GM12874 (cell line): ENCODE results near the gene UGT1A10.
A peak's percentile ranks its signal among the peaks of the same experiment; 100 is the strongest.

Experiments
- TF ChIP-seq, protein P1 (sequence below): IDR thresholded peaks from 2 replicates; pipeline ENCODE4 v1.5.1; 2011; ENCODE audit warnings: low read depth, mild to moderate bottlenecking, control low read depth, low read length, moderate library complexity; ENCODE audit not compliant: insufficient read depth

The UGT1A10 gene

DNA sequence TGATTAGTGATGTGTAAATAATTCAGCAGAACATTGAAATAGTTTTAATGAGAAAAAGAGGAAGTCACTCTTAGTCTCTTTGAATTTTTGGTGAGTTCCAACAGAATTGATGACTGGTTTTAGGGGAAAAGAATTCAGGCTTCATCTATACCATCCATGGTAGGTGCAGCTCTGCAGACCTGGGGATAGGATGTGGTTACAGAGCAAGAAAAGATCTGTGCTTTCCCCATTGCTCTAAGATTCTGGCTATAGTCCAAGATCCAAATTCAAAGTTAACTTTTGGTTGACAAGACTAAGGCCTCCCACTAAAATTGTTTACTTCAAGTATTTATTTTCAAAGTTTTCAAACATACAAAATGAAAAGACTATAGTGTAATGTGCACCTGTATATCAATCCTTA, 3.6 kb downstream of the UGT1A10 start:
- TF ChIP-seq, protein P1, sequence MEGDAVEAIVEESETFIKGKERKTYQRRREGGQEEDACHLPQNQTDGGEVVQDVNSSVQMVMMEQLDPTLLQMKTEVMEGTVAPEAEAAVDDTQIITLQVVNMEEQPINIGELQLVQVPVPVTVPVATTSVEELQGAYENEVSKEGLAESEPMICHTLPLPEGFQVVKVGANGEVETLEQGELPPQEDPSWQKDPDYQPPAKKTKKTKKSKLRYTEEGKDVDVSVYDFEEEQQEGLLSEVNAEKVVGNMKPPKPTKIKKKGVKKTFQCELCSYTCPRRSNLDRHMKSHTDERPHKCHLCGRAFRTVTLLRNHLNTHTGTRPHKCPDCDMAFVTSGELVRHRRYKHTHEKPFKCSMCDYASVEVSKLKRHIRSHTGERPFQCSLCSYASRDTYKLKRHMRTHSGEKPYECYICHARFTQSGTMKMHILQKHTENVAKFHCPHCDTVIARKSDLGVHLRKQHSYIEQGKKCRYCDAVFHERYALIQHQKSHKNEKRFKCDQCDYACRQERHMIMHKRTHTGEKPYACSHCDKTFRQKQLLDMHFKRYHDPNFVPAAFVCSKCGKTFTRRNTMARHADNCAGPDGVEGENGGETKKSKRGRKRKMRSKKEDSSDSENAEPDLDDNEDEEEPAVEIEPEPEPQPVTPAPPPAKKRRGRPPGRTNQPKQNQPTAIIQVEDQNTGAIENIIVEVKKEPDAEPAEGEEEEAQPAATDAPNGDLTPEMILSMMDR: no peak

DNA sequence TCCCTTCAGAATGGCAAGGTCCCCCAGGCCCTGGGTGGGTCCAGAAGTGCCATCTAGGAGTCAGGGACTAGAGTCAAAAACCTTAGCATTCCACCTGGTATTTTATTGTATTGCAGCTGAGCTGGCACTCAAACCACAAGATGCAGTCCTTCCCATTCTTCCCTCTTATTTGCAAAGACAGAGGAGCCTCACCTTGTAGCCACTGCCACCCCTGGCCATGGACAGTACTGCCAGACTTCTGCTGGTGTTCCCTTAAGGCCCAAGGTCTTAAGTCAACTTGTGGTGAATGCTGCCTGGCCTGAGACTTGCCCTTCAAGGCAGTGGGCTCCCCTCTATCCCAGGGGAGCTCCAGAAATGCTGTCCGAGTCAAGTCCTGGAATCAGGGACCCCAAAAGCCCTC, 6.9 kb downstream of the UGT1A10 start:
- TF ChIP-seq, protein P1: peak; percentile 23; the same call in 1 of the 2 replicates

DNA sequence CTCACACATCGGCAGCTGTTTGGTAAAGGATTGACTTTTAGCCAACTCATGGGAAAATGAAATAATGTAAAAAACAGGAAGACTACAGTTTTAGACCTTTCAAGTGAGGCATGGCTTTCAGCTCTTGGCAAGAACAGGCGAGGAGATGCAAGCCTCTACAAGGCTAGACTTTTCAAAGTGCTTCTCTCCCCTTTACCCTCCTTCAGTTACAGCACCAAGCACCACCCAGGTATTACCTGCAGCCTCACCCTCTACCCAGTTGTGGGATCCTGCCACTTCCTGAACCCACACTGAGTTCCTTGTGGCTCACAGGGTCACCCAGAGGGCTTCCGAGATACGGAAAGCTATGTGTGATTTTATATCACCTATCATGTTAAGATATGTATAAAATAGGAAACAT, 14.7 kb downstream of the UGT1A10 start:
- TF ChIP-seq, protein P1: no peak

DNA sequence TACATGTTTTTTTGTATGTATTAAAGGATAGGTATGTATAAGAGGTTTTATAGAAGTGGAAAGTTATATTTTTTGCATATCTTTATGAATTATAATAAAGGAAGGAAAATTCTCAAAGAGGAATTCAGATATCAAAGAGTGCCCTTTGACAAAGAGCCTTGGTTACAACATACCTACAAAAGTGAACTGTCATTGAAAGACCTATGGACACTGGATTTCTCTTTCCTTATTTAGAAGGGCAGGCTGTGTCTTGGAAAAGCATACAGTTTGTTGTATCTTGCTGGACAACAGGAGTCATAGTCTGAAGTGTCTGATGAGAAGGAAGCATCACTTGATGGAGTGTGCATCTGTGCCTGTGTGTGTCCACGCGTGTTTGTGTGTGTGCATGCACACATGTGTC, 15.2 kb downstream of the UGT1A10 start:
- TF ChIP-seq, protein P1: no peak

DNA sequence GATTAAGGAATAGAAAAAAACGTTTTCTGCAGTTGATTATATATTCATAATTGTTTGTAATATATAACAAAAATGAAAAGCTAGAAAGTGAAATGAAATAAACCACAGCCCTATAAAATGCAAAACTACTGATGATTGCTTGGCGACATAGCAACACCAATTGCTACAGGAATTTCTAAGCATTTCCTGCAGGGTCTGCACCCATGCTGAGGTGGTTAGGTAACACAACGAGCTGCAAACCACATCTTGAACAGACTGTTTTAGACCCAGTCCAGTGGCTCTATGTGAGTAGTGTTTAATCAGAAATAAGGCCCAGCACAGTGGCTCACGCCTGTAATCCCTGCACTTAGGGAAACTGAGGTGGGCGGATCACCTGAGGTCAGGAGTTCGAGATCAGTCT, 18.3 kb downstream of the UGT1A10 start:
- TF ChIP-seq, protein P1: no peak

DNA sequence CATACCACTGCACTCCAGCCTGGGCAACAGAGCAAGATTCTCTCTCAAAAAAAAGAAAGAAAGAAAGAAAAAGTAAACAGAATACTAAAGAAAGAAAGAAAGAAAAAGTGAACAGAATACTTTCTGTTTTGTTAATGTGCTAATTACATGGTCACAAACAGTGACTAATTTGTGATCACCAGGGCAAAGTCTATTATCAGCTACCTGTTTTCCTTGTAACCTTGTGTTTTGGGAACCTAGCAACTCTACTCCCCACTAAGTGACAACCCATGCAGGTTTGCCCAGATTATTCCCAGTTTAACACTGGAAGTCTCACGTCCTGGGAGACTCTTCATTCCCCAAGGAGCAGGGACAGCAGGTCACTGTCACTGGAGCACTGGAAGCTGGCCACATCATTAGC, 18.8 kb downstream of the UGT1A10 start:
- TF ChIP-seq, protein P1: no peak

DNA sequence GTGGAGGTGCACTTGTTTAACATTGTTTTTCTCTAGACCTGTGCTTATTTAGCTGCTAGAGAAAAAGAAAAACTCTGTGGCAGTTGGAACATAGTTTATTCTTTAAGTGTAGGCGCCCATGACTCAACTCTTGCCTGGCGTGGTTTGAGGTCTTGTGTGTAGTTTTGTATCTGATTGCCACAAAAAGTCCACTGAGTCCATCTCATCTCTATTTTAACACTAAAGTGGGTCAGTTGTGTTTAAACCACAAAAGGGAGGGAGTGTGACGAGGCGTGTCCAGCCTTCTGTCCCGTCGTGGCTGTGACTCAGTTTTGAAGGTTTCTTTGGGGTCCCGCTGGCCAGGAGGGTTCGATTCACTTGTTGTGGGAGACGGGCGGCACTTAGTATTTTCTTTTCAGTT, 20.2 kb downstream of the UGT1A10 start:
- TF ChIP-seq, protein P1: no peak

DNA sequence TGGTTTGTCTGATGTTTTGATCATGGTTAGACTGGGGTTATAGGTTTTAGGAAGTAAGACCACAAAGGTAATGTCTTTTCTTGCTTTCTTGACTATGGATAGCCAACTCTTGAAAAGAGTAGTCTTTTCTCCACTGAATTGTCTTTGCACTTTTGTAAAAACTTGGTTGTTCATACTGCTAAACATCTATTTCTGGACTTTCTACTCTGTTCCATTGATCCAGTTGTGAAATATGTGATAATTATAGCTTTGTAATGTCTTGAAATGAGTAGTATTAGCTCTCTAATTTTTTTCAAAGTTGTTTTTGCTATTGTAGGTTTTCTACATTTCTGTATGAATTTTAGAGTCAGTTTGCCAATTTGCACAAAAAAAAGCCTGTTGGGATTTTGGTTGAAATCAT, 22.4 kb downstream of the UGT1A10 start:
- TF ChIP-seq, protein P1: no peak
